Activated T-helper 1 cell treated with anti-CD3 and anti-CD28 coated beads, Interleukin-12 subunit alpha, Interleukin-12 subunit beta, Interleukin-2, Interleukin-4 antibody, amounts not matched to agents 30 ng/mL and 10 ng/mL and 1 ng/mL, durations not matched to agents 14 hours and 24 hours and 36 hours (primary cell): Measurements from ENCODE around the gene DCAF5. TPM values are rescaled to one million over a fixed set of nuclear protein-coding genes. Genes with fewer than 3 reads are reported as not detected.
A peak's percentile ranks its signal among the peaks of the same experiment; 100 is the strongest.
"Not testable (repeated sequence)": the region's sequence is repeated elsewhere in the genome, so short reads cannot be mapped to it uniquely, and the experiment has no call there.

Experiments
- DNase-seq: peaks from one replicate; pipeline ENCODE4 v3.0.0; 2021; ENCODE audit warnings: low spot score
- H3K27ac Mint-ChIP-seq: one replicate; pipeline ENCODE4 v1.8.0; 2021; ENCODE audit warnings: mild to moderate bottlenecking, mixed read lengths
- H3K27me3 Mint-ChIP-seq: one replicate; pipeline ENCODE4 v1.8.0; 2022; ENCODE audit warnings: mild to moderate bottlenecking, moderate library complexity, mixed read lengths; ENCODE audit not compliant: insufficient read depth
- H3K36me3 Mint-ChIP-seq: one replicate; pipeline ENCODE4 v1.8.0; 2021; ENCODE audit warnings: low read depth, mixed read lengths
- H3K4me1 Mint-ChIP-seq: one replicate; pipeline ENCODE4 v1.8.0; 2021; ENCODE audit warnings: low read depth, mixed read lengths
- H3K4me3 Mint-ChIP-seq: one replicate; pipeline ENCODE4 v1.8.0; 2021; ENCODE audit warnings: mild to moderate bottlenecking, moderate library complexity, mixed read lengths
- H3K9me3 Mint-ChIP-seq: one replicate; pipeline ENCODE4 v1.8.0; 2021; ENCODE audit warnings: mixed read lengths
- intact Hi-C: fragments of 100-400 bp; cut with micrococcal nuclease; formaldehyde crosslinking; loops from one replicate; pipeline ENCODE4 v1.15.1; 2024
- total RNA-seq: library from RNA; stranded (reverse); gene quantifications from 2 replicates; pipeline ENCODE4 v1.2.3, GENCODE V29; 2022

Gene DCAF5
- 29.7 and 32.0 TPM in 2 replicates for total RNA-seq

GRCh38 chr14:69152902-69153151 lies at the start of gene DCAF5:
DCAF5 (minus strand) TSS chr14:69153119; CDS start chr14:69152978, 141 bp downstream.
- intact Hi-C loops = loop anchor here (1.0 to 10.0 kb wide), 9 partner anchors 24 to 1336 kb away; partner anchors contain the start of genes ACTN1, COX16, ERH and EXD2
- Mint-ChIP-seq H3K36me3 (peaks cover 16% of the 10 kb centered on the region), H3K27ac (peak within 1 kb of the TSS; percentile 92), H3K9me3 (no peaks in the 10 kb centered on the region), H3K4me3 (peak within 1 kb of the TSS; percentile 90), H3K4me1 (peaks cover 36% of the 10 kb centered on the region), H3K27me3 (peaks cover 38% of the 10 kb centered on the region)
- no peak for DNase-seq

DNA sequence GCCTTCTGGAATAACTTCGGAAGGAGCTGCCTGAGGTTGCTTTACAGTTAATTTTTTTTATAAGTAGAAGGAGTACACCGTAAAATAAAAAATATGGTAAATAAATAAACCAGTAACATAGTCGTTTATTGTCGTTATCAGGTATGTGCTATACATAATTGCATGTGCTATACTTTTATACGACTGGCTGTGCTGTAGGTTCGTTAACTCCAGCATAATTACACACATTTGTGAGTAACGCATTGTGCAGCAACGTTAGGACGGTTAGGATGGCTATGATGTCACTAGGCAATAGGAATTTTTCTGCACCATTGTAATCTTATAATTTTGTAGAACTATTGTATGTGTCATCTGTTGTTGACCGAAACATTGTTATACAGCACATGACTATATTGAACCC lies 46.9 kb upstream of the DCAF5 start:
- H3K9me3 Mint-ChIP-seq = no peaks in the 10 kb centered on the region
- no peak for DNase-seq
- H3K27me3 Mint-ChIP-seq = no peaks in the 10 kb centered on the region
- H3K27ac Mint-ChIP-seq = no peak overlapping the region
- intact Hi-C loops = no loop called here
- no peak overlapping the region for H3K4me3 Mint-ChIP-seq
- H3K36me3 Mint-ChIP-seq = no peaks in the 10 kb centered on the region
- no peaks in the 10 kb centered on the region for H3K4me1 Mint-ChIP-seq

GRCh38 chr14:69193721-69194120 lies 40.8 kb upstream of the DCAF5 start:
- Mint-ChIP-seq H3K9me3 (no peaks in the 10 kb centered on the region), H3K27ac (no peak overlapping the region)
- intact Hi-C loops = loop anchor here (5.0 kb wide), 1 partner anchor 66 kb away; no protein-coding TSS in a partner anchor

GRCh38 chr14:69191340-69192111 lies 38.6 kb upstream of the DCAF5 start, which contains the start of gene EXD2:
EXD2 (plus strand) TSS chr14:69191498; CDS start chr14:69209471, 17,973 bp downstream.
- peaks cover 2% of the 10 kb centered on the region for H3K27me3 Mint-ChIP-seq
- no peaks in the 10 kb centered on the region for H3K9me3 Mint-ChIP-seq
- peaks cover 5% of the 10 kb centered on the region for H3K36me3 Mint-ChIP-seq
- DNase-seq = peak; percentile 45
- peaks cover 36% of the 10 kb centered on the region for H3K4me1 Mint-ChIP-seq
- H3K27ac Mint-ChIP-seq = peak within 1 kb of the TSS; percentile 82
- H3K4me3 Mint-ChIP-seq = peak within 1 kb of the TSS; percentile 89
- intact Hi-C loops = loop anchor here (1.0 to 5.0 kb wide), 3 partner anchors 38 to 207 kb away; partner anchors contain the start of genes DCAF5, ERH and SLC39A9

More at GRCh38 chr14:69193721-69194120, 40.8 kb upstream of the DCAF5 start:
- Mint-ChIP-seq H3K4me3 (peak overlapping the region; percentile 46), H3K27me3 (peaks cover 2% of the 10 kb centered on the region), H3K36me3 (peaks cover 5% of the 10 kb centered on the region), H3K4me1 (peaks cover 36% of the 10 kb centered on the region)
- no peak for DNase-seq

GRCh38 chr14:69190191-69190590 lies 37.3 kb upstream of the DCAF5 start:
- H3K36me3 Mint-ChIP-seq = peaks cover 5% of the 10 kb centered on the region
- no peak overlapping the region for H3K27ac Mint-ChIP-seq
- intact Hi-C loops = loop anchor here (5.0 kb wide), 1 partner anchor 63 kb away; no protein-coding TSS in a partner anchor
- DNase-seq = no peak
- H3K9me3 Mint-ChIP-seq = no peaks in the 10 kb centered on the region
- H3K4me1 Mint-ChIP-seq = peaks cover 36% of the 10 kb centered on the region
- H3K4me3 Mint-ChIP-seq = peak overlapping the region; percentile 89
- H3K27me3 Mint-ChIP-seq = peaks cover 4% of the 10 kb centered on the region

- Mint-ChIP-seq H3K27ac (no peak overlapping the region), H3K27me3 (peaks cover 6% of the 10 kb centered on the region), H3K36me3 (no peaks in the 10 kb centered on the region), H3K4me3 (no peak overlapping the region), H3K9me3 (no peaks in the 10 kb centered on the region), H3K4me1 (no peaks in the 10 kb centered on the region)
- intact Hi-C loops = no loop called here
- DNase-seq = no peak
These were observed 30.8 kb upstream of the DCAF5 start for GRCh38 chr14:69183735-69184134.

DNA sequence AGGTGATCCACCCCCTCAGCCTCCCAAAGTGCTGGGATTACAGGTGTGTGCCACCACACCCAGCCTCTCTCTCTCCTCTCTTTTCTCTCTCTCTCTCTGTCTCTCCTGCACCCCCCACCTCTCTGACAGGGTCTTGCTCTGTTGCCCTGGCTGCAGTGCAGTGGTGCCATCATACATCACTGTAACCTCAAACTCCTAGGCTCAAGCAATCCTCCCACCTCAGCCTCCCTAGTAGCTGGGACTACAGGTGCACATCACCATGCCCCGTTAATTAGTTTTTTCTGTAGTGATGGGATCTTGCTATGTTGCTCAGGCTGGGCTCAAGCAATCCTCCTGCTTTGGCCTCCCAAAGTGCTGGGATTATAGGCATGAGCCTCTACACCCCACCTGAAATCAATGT lies 29.7 kb upstream of the DCAF5 start:
- DNase-seq, H3K36me3 Mint-ChIP-seq, H3K4me1 Mint-ChIP-seq, H3K27me3 Mint-ChIP-seq, intact Hi-C loops, H3K27ac Mint-ChIP-seq, H3K9me3 Mint-ChIP-seq, H3K4me3 Mint-ChIP-seq: not testable (repeated sequence)

- Mint-ChIP-seq H3K27ac (no peak overlapping the region), H3K4me1 (no peaks in the 10 kb centered on the region), H3K27me3 (peaks cover 6% of the 10 kb centered on the region), H3K36me3 (no peaks in the 10 kb centered on the region), H3K4me3 (no peak overlapping the region), H3K9me3 (no peaks in the 10 kb centered on the region)
- intact Hi-C loops = no loop called here
- DNase-seq = no peak
These were observed 28.6 kb upstream of the DCAF5 start for GRCh38 chr14:69181491-69181890.

DNA sequence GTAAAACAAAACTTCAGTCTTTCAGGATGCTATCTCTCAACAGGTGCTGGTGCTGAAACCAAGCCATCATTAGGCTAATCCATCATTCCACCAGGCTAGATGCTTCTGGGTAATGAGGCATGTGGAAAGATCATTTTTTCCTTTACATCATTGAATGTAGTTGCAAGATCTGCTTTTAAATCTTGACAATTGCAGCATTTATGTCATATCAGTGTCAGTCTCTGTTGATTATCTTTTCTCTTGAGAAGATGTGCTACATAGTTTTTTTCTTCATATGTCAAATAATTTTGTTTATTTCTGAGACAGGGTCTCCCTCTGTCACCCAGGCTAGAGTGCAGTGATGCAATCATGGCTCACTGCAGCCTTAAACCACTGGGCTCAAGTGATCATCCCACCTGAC lies 22.2 kb upstream of the DCAF5 start:
- Mint-ChIP-seq H3K9me3 (no peaks in the 10 kb centered on the region), H3K36me3 (no peaks in the 10 kb centered on the region), H3K27ac (no peak overlapping the region), H3K4me3 (no peak overlapping the region), H3K4me1 (no peaks in the 10 kb centered on the region), H3K27me3 (peaks cover 2% of the 10 kb centered on the region)
- intact Hi-C loops = no loop called here
- DNase-seq = no peak

DNA sequence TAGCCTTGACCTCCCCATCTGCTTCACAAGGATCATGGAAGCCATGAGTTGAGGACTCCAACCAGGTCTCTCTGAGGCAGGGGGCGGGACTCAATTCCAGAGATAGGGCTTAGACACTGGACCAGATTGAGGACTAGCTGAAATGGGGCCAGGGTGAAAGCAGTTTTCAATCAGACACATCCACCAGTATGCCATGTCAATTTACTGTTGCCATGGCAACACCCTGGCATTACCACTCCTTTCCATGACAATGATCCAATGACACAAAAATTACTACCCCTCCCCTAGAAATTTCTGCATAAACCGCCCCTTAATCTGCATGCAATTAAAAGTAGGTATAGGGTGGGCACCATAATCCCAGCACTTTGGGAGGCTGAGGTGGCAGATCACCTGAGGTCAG lies 18.6 kb upstream of the DCAF5 start:
- no peak for DNase-seq
- H3K4me1 Mint-ChIP-seq = no peaks in the 10 kb centered on the region
- intact Hi-C loops = no loop called here
- no peak overlapping the region for H3K4me3 Mint-ChIP-seq
- H3K9me3 Mint-ChIP-seq = no peaks in the 10 kb centered on the region
- H3K36me3 Mint-ChIP-seq = no peaks in the 10 kb centered on the region
- no peak overlapping the region for H3K27ac Mint-ChIP-seq
- no peaks in the 10 kb centered on the region for H3K27me3 Mint-ChIP-seq

- Mint-ChIP-seq H3K4me1 (no peaks in the 10 kb centered on the region), H3K36me3 (no peaks in the 10 kb centered on the region), H3K27ac (no peak overlapping the region), H3K27me3 (peaks cover 3% of the 10 kb centered on the region), H3K9me3 (no peaks in the 10 kb centered on the region), H3K4me3 (no peak overlapping the region)
- DNase-seq = no peak
- intact Hi-C loops = no loop called here
These were observed 17.9 kb upstream of the DCAF5 start for GRCh38 chr14:69170839-69171238.

DNA sequence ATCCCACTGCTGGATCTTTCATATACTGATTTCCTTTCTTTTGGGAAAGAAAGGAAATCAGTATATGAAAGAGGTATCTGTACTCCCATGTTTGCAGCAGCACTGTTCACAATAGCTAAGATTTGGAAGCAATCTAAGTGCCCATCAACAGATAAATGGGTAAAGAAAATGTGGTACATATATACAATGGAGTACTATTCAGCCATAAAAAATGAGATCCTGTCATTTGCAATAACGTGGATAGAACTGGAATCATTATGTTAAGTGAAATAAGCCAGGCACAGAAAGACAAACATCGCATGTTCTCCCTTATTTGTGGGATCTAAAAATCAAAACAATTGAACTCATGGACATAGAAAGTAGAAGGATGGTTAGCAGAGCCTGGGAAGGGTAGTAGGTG lies 12.9 kb upstream of the DCAF5 start:
- intact Hi-C loops, H3K4me3 Mint-ChIP-seq, H3K36me3 Mint-ChIP-seq, DNase-seq, H3K4me1 Mint-ChIP-seq, H3K27ac Mint-ChIP-seq: not testable (repeated sequence)
- Mint-ChIP-seq H3K9me3 (peaks cover 18% of the 10 kb centered on the region), H3K27me3 (peaks cover 40% of the 10 kb centered on the region)

DNA sequence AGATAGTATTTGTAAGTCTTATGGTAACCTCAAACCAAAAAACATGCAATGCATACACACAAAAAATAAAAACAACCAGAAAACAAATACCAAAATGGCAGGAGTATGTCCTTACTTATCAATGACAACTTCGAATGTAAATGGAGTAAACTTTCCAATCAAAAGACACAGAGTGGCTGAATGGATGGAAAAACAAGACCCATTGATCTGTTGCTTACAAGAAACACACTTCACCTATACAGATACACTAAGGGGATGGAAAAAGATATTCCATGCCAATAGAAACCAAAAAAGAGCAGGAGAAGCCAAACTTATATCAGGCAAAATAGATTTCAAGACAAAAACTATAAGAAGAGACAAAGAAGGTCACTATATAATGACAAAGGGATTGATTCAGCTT lies 8.7 kb upstream of the DCAF5 start:
- DNase-seq = no peak
- H3K27me3 Mint-ChIP-seq = peaks cover 76% of the 10 kb centered on the region
- no peaks in the 10 kb centered on the region for H3K36me3 Mint-ChIP-seq
- H3K9me3 Mint-ChIP-seq = peaks cover 18% of the 10 kb centered on the region
- no peak overlapping the region for H3K4me3 Mint-ChIP-seq
- no peaks in the 10 kb centered on the region for H3K4me1 Mint-ChIP-seq
- intact Hi-C loops = no loop called here
- no peak overlapping the region for H3K27ac Mint-ChIP-seq
